Renal cortical epithelial cell (primary cell): Measurements from ENCODE around the gene DAGLA. TPM values are rescaled to one million over a fixed set of nuclear protein-coding genes. Genes with fewer than 3 reads are reported as not detected.

ENCODE experiments used
- total RNA-seq: library from RNA; depleted of rRNA; stranded (reverse); fragments of >200 nt; gene quantifications from 2 replicates; pipeline ENCODE4 v1.2.3, GENCODE V29; 2014

DAGLA gene
- total RNA-seq, 1 donor from 2014 or later = 6.8 TPM

Other genes with a start within 250 kb of the DAGLA start
- 0.15 TPM in 1 of 2 replicates, not detected in the other for gene LRRC10B, start 171.6 kb upstream of the DAGLA start, total RNA-seq
- gene SYT7, start 99.3 kb upstream of the DAGLA start, total RNA-seq = 0.35 TPM in 1 of 2 replicates, not detected in the other
- 4.2 and 20.0 TPM in 2 replicates for gene MYRF, start 72.2 kb downstream of the DAGLA start, total RNA-seq
- gene TMEM258, start 112.2 kb downstream of the DAGLA start, total RNA-seq = 18.3 and 38.9 TPM in 2 replicates
- gene FEN1, start 112.5 kb downstream of the DAGLA start, total RNA-seq = 12.1 and 35.6 TPM in 2 replicates
- gene FADS1, start 136.6 kb downstream of the DAGLA start, total RNA-seq = 35.8 and 84.6 TPM in 2 replicates
- 37.7 and 199 TPM in 2 replicates for gene FADS2, start 147.9 kb downstream of the DAGLA start, total RNA-seq
- gene FADS3, start 211.2 kb downstream of the DAGLA start, total RNA-seq = 181 and 200 TPM in 2 replicates
- 0.35 and 0.75 TPM in 2 replicates for gene RAB3IL1, start 237.2 kb downstream of the DAGLA start, total RNA-seq